ENCODE data around the gene TTC8. TPM values are rescaled to one million over a fixed set of nuclear protein-coding genes. Genes with fewer than 3 reads are reported as not detected.

TTC8 gene
- total RNA-seq, 2 experiments from 2014 or later: 1.4 to 2.5 TPM

DNA sequence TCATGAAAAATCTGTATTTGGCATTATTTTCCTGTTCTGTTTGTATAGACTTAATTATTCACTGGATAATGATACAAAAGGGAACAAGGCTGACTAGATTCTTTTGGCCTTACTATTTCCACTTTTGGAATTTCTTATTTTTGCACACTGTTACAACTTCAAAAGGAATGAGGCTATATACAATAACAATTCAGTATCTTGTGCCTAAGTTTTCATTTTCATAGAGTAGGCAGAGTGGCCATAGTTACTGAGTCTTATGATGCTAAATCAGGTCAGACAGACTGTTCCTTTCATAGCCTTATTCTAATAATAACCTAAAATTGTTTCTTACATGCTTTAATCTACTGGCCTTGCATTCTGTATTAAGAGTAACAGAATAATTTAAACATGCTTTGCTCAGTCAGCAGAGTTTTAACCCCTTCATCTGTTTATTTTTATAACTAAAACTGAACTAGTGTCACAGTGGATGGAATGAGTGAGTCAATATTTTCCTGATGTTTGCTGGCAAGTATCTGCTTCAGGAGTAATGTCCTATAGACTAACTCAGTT, 10.5 kb downstream of the TTC8 start:
- DNase-seq (no peak), ATAC-seq (no peak)
- no peaks in the 10 kb centered on the region for H3K9me3 Mint-ChIP-seq (ENCODE audit: low read depth)
- H3K27me3 Mint-ChIP-seq: no peaks in the 10 kb centered on the region
- H3K27ac Mint-ChIP-seq: no peak overlapping the region
- H3K36me3 Mint-ChIP-seq: no peaks in the 10 kb centered on the region
- peaks cover 2% of the 10 kb centered on the region for H3K4me1 Mint-ChIP-seq
- H3K4me3 Mint-ChIP-seq: no peak overlapping the region
- CTCF ChIA-PET: no interaction called here

DNA sequence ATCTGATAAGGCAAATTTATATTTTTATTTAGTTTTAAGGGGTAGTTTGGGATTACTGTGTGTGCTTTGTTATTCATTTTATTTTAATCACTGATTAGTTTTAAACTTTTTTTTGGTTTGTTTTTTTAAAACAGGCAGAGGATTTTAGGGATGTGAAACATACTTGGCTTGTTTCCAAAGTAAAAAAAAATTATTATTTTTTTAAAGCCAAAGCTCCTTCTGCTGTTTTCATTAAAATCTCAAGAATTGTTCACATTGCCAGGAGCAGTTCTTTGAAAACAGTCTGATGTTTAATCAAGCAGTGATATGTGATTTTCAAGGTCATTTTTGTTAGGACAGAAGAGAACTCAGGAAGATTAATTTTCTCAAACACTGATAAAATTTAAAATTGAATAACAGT, 11.2 kb downstream of the TTC8 start:
- CTCF ChIA-PET: no interaction called here
- Mint-ChIP-seq H3K9me3 (ENCODE audit: low read depth) (no peaks in the 10 kb centered on the region), H3K27ac (no peak overlapping the region), H3K27me3 (no peaks in the 10 kb centered on the region), H3K4me3 (no peak overlapping the region), H3K4me1 (peaks cover 2% of the 10 kb centered on the region), H3K36me3 (no peaks in the 10 kb centered on the region)
- DNase-seq (no peak), ATAC-seq (no peak)

GRCh38 chr14:88837495-88837894, 13.0 kb downstream of the TTC8 start:
- Mint-ChIP-seq H3K9me3 (ENCODE audit: low read depth) (no peaks in the 10 kb centered on the region), H3K27ac (no peak overlapping the region), H3K27me3 (no peaks in the 10 kb centered on the region), H3K36me3 (no peaks in the 10 kb centered on the region), H3K4me3 (no peak overlapping the region), H3K4me1 (no peaks in the 10 kb centered on the region)
- CTCF ChIA-PET: no interaction called here
- ATAC-seq: no peak
- DNase-seq: no peak

- H3K27me3 Mint-ChIP-seq: no peaks in the 10 kb centered on the region
- no peak for ATAC-seq
Measured at GRCh38 chr14:88838015-88838414, 13.6 kb downstream of the TTC8 start.

GRCh38 chr14:88840926-88841325, 16.5 kb downstream of the TTC8 start:
- no peak for ATAC-seq
- no peaks in the 10 kb centered on the region for H3K27me3 Mint-ChIP-seq
- no peaks in the 10 kb centered on the region for H3K9me3 Mint-ChIP-seq (ENCODE audit: low read depth)
- no peak for DNase-seq
- no peak overlapping the region for H3K4me3 Mint-ChIP-seq
- no peaks in the 10 kb centered on the region for H3K4me1 Mint-ChIP-seq
- H3K27ac Mint-ChIP-seq: no peak overlapping the region
- H3K36me3 Mint-ChIP-seq: no peaks in the 10 kb centered on the region
- CTCF ChIA-PET: no interaction called here

More at GRCh38 chr14:88838015-88838414, 13.6 kb downstream of the TTC8 start:
- Mint-ChIP-seq H3K4me3 (no peak overlapping the region), H3K9me3 (ENCODE audit: low read depth) (no peaks in the 10 kb centered on the region), H3K4me1 (no peaks in the 10 kb centered on the region), H3K36me3 (no peaks in the 10 kb centered on the region), H3K27ac (no peak overlapping the region)
- DNase-seq: no peak
- CTCF ChIA-PET: interaction anchor here (0.8 kb wide), 1 partner anchor 14 kb away, joined by 3 read pairs; the partner anchor contains the start of gene TTC8

DNA sequence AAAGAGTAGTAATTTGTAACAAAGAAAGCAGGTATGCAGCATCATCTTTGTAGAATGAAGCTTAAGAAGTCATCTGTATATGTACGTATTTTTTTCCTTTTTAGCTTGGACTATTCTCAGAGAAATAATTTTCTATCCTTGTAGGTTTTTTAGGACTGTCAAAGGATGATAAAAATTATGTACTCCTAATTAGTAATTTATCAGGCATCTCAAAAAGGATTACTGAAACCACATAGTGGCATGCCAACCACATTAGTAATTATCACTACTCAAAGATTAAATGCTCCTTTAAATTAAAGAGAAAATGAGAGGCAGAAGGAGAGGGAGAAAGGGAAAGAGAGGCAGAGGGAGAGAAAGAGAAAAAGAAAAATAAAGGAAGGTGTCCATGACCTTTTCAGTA, 17.3 kb downstream of the TTC8 start:
- no peak overlapping the region for H3K27ac Mint-ChIP-seq
- no peak overlapping the region for H3K4me3 Mint-ChIP-seq
- DNase-seq: no peak
- no peaks in the 10 kb centered on the region for H3K4me1 Mint-ChIP-seq
- no peaks in the 10 kb centered on the region for H3K36me3 Mint-ChIP-seq
- H3K9me3 Mint-ChIP-seq (ENCODE audit: low read depth): no peaks in the 10 kb centered on the region
- no peaks in the 10 kb centered on the region for H3K27me3 Mint-ChIP-seq
- CTCF ChIA-PET: no interaction called here
- no peak for ATAC-seq

GRCh38 chr14:88842414-88842813, 18.0 kb downstream of the TTC8 start:
- CTCF ChIA-PET: no interaction called here
- Mint-ChIP-seq H3K36me3 (no peaks in the 10 kb centered on the region), H3K27ac (no peak overlapping the region), H3K9me3 (ENCODE audit: low read depth) (no peaks in the 10 kb centered on the region), H3K27me3 (no peaks in the 10 kb centered on the region), H3K4me3 (no peak overlapping the region), H3K4me1 (no peaks in the 10 kb centered on the region)
- no peak for ATAC-seq
- no peak for DNase-seq

DNA sequence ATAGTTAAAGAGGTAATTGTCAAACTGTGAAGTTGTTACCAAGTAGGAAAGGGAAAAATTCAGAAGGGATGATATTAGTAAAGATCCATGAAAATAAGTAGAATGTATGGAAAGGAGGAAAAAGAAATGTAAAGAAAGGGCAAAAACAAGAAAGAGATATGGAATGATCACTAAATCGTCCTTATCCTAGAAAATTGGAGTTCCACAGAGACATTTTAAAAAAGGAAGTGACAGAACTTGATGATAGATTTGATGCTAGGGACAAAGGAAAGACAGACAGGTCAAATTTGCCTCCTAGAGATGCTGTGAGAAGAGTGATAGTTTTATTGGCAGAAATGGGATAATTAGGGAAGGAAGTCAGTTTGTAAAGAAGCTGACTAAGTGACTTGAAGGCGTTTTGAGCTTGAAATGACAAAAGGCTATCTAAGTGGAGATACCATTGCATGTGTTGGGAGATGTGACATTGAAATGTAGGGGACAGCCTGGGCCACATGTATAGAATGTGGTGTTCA, 20.6 kb downstream of the TTC8 start:
- no peaks in the 10 kb centered on the region for H3K4me1 Mint-ChIP-seq
- no peak overlapping the region for H3K27ac Mint-ChIP-seq
- no peaks in the 10 kb centered on the region for H3K36me3 Mint-ChIP-seq
- ATAC-seq: no peak
- H3K4me3 Mint-ChIP-seq: no peak overlapping the region
- no peaks in the 10 kb centered on the region for H3K9me3 Mint-ChIP-seq (ENCODE audit: low read depth)
- DNase-seq: no peak
- H3K27me3 Mint-ChIP-seq: no peaks in the 10 kb centered on the region
- CTCF ChIA-PET: no interaction called here

- H3K9me3 Mint-ChIP-seq (ENCODE audit: low read depth): no peaks in the 10 kb centered on the region
- no peak overlapping the region for H3K4me3 Mint-ChIP-seq
- no peak for DNase-seq
- H3K36me3 Mint-ChIP-seq: no peaks in the 10 kb centered on the region
- H3K4me1 Mint-ChIP-seq: no peaks in the 10 kb centered on the region
- no peak for ATAC-seq
- CTCF ChIA-PET: no interaction called here
- no peaks in the 10 kb centered on the region for H3K27me3 Mint-ChIP-seq
- no peak overlapping the region for H3K27ac Mint-ChIP-seq
Measured at GRCh38 chr14:88848571-88848970, 24.1 kb downstream of the TTC8 start.

DNA sequence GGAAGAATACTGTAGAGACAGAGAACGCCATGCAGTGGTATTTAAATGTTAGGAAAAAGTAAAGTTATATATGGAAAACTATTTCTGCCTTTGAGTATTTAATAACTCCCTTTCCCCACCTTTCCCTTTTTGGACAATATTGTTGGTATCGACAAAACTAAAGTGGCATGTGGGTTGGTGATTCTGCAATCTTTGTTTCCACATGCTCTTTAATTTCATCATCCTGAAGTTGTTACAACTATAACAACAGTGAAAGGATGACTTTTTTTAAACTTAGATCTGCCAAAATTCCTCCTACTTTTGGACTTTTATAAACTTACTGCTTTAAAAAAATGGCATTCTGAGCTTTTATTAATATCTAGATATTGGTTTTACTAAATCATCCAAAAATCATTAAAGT, 25.3 kb downstream of the TTC8 start:
- Mint-ChIP-seq H3K9me3 (ENCODE audit: low read depth) (no peaks in the 10 kb centered on the region), H3K36me3 (no peaks in the 10 kb centered on the region), H3K27me3 (no peaks in the 10 kb centered on the region), H3K4me1 (no peaks in the 10 kb centered on the region), H3K27ac (no peak overlapping the region), H3K4me3 (no peak overlapping the region)
- DNase-seq (no peak), ATAC-seq (no peak)
- CTCF ChIA-PET: no interaction called here

GRCh38 chr14:88851587-88851986, 27.1 kb downstream of the TTC8 start:
- DNase-seq: no peak
- Mint-ChIP-seq H3K36me3 (no peaks in the 10 kb centered on the region), H3K27ac (no peak overlapping the region), H3K4me1 (no peaks in the 10 kb centered on the region), H3K27me3 (no peaks in the 10 kb centered on the region), H3K9me3 (ENCODE audit: low read depth) (no peaks in the 10 kb centered on the region), H3K4me3 (no peak overlapping the region)
- CTCF ChIA-PET: no interaction called here
- ATAC-seq: no peak

- DNase-seq (no peak), ATAC-seq (no peak)
- Mint-ChIP-seq H3K27ac (no peak overlapping the region), H3K27me3 (no peaks in the 10 kb centered on the region), H3K4me3 (no peak overlapping the region), H3K9me3 (ENCODE audit: low read depth) (no peaks in the 10 kb centered on the region), H3K36me3 (no peaks in the 10 kb centered on the region), H3K4me1 (no peaks in the 10 kb centered on the region)
- CTCF ChIA-PET: no interaction called here
Measured at GRCh38 chr14:88852632-88853031, 28.2 kb downstream of the TTC8 start.

GRCh38 chr14:88853129-88853528, 28.7 kb downstream of the TTC8 start:
- DNase-seq (no peak), ATAC-seq (no peak)
- Mint-ChIP-seq H3K27me3 (no peaks in the 10 kb centered on the region), H3K4me3 (no peak overlapping the region), H3K27ac (no peak overlapping the region), H3K9me3 (ENCODE audit: low read depth) (no peaks in the 10 kb centered on the region), H3K4me1 (no peaks in the 10 kb centered on the region), H3K36me3 (no peaks in the 10 kb centered on the region)
- CTCF ChIA-PET: interaction anchor here (0.5 kb wide), 1 partner anchor 296 kb away, joined by 3 read pairs; no protein-coding TSS in a partner anchor

DNA sequence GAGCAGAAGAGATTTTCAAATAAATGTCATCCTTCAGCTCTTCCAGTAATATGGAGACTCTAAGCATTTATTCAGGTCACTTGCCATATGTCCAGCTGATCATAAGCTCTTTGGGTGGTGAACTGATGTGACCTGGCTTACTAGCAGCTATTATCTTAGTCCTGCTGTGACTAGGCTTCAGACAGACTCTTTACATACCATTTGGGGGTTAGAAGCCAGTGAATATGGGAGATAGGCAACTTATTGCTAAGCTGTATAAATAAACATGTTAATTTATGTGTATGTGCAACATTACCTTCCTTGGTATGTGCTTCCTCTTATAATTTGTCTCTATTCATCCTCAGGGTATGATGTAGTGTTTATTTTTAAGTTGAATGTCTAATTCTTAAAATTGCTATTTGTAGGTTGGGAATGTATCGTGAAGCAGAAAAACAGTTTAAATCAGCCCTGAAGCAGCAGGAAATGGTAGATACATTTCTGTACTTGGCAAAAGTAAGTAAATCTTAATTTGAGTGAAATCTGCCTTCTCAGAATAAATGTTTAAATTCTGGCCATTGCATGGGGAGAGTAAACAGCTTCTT, 32.4 kb downstream of the TTC8 start:
- Mint-ChIP-seq H3K4me3 (no peak overlapping the region), H3K27me3 (no peaks in the 10 kb centered on the region), H3K36me3 (peaks cover 3% of the 10 kb centered on the region), H3K9me3 (ENCODE audit: low read depth) (no peaks in the 10 kb centered on the region), H3K27ac (no peak overlapping the region), H3K4me1 (no peaks in the 10 kb centered on the region)
- no peak for ATAC-seq
- no peak for DNase-seq
- CTCF ChIA-PET: interaction anchor here (0.9 kb wide), 1 partner anchor 11 kb away, joined by 3 read pairs; no protein-coding TSS in a partner anchor

Data from activated CD8-positive, alpha-beta memory T cell treated with anti-CD3 and anti-CD28 coated beads, Interleukin-2, amount 10 ng/mL, durations not matched to agents 7 days and 5 days (primary cell).